Stimulated activated CD4-positive, alpha-beta T cell treated with anti-CD3 and anti-CD28 coated beads, Interleukin-12 subunit alpha, Interleukin-12 subunit beta, amount 100 ng/mL, for 4 hours (primary cell): Measurements from ENCODE around the gene STUB1.

Experiments used
- DNase-seq: peaks from one replicate; pipeline ENCODE4 v3.0.0-alpha.2; 2020

Gene STUB1

DNA sequence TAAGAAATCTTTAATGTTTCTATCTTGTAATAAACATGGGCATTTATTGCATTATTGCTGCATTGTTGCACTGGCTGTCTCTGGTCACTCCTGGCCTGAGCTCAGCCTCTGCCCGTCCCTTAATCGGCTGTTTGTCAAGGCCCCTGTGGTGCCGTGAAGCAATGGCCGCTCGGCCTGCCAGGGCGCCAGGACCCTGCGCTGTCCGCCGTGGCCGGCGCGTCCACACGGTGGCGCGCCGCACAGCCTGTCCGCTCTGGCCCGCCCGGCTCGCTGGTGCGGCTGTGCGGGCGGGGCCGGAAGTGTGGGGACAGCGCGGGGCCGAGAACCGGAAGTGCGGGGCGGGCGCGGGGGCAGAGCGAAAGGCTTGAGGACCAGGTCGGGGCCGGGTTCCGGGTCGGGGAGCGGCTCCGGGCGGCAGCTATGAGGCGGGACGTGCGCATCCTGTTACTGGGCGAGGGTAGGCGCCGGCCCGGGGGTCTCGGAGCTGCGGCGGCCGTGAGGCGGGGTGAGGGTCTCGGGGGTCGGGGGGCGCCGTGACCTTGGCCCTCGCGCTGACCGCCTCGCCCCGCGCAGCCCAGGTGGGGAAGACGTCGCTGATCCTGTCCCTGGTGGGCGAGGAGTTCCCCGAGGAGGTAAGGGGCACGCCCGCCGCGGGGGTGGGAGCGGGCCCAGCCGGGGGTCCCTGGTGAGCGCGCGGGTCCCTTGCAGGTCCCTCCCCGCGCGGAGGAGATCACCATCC lies 12.3 kb upstream of the STUB1 start, which contains the start of gene RHOT2:
RHOT2 (plus strand) TSS at position 353 of the 739 bp plus-strand sequence; CDS start at position 421, 68 bp downstream.
- peak; percentile 92 for DNase-seq

DNA sequence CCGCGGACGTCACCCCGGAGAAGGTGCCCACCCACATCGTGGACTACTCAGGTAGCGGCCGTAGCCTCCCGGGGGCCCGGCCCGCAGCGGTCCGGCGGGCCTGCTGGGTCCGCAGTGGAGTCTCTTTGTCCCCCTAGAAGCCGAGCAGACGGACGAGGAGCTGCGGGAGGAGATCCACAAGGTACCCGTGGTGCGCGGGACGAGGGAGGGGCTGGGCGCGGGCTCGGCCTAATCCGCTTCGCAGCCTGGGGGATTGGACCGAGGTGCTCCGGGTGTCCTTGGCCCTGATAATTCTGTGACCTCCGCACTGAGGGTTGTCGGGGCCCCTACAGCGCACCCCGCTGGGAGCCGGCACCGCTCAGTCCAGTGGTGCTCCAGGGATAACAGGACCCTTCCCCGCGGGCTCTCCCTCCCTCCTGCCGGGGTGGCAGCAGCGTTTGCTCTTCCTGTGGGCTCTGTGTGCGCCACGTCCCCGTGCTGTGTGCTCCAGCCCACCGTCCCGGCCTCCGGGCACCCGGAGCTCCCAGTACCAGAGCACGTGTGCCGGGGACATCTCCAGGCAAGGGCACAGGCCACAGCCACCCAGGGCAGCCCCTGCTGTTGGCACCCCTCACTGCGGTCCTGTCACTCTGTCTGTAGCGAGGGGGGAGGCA lies 11.6 kb upstream of the STUB1 start:
- no peak for DNase-seq

DNA sequence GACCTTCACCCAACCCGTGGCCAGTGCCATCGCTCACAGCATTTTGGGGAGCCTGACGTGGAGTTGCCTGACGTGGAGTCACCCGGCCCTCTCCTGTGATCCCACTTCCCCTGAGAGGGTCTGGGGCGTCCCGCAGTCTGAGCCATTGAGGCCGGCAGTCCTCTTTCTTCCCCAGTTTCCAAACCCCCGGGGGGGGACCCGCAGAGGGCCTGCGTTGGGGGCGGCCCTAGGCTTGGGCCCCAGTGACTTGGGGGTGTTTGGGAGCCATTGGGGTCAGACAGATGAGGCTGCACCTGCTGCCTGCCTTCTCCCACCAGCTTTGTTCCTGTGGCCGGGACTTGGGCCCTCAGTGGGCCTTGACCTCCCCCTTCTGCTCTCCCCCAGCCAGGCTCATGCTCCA lies 10.5 kb upstream of the STUB1 start:
- no peak for DNase-seq

DNA sequence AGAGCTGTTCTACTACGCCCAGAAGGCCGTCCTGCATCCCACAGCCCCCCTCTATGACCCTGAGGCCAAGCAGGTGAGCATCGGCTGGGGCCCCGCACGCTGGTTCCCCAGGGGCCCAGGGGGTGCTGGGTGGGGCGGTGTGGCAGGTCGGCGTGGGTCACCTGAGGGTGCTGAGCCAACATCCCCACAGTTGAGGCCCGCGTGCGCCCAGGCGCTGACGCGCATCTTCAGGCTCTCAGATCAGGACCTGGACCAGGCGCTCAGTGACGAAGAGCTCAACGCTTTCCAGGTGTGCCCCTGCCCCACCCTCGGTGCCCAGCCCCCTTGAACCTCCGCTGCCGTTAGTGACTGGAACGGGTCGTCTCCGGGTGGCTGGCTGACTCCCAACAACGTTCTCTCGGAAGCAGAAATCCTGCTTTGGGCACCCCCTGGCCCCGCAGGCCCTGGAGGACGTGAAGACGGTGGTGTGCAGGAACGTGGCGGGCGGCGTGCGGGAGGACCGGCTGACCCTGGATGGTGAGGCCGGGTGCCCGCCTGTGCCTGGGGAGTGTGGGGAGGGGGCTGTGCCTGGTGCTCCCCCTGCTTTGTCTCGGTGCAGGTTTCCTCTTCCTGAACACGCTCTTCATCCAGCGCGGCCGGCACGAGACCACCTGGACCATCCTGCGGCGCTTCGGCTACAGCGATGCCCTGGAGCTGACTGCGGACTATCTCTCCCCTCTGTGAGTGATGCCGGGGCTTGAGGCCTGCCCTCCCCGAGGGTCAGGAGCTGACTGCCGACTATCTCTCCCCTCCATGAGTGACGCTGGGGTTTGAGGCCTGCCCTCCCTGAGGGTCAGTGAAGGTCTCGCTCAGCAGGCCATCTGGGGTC lies 9.5 kb upstream of the STUB1 start:
- no peak for DNase-seq

DNA sequence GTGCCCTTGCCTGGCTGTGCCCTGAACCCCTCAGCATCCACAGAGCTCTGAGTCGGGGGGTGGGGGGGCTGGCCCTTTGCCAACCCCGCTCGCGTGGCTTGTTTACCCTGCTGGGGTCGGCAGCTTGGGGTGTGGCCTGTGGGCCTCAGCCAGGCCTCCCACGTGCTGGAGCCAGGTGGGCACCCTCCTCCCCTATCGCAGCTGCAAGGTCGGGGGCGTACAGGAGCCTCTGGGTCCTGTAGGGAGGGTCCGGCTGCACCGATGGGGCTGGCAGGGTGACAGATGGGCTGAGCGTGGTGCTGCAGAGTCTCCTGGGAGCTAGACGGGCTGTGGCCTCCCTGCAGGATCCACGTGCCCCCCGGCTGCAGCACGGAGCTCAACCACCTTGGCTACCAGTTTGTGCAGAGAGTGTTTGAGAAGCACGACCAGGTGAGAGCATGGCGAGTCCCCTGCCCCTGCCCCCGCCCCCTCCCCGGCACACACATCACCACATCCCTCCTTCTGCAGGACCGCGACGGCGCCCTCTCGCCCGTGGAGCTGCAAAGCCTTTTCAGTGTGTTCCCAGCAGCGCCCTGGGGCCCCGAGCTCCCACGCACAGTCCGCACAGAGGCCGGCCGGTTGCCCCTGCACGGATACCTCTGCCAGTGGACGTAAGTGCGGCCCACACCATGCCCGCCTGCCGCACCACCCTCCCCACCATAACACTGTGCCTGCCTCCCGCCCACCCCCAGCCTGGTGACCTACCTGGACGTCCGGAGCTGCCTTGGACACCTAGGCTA lies 8.7 kb upstream of the STUB1 start:
- no peak for DNase-seq

DNA sequence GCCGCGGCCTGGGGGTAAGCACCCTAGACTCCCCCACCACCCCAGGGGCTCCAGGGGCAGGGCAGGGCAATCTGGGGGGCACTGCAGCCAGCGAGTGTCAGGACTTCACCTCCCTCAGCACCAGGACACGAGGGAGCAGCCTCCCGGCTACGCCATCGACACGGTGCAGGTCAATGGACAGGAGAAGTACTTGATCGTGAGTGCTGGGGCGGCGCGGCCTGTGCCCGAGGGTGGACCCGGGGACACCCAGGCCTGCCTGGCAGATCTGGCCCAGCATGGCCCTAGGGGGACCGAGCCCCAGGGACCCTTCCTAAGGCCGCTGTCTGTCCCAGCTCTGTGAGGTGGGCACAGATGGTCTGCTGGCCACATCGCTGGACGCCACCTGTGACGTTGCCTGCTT lies 7.8 kb upstream of the STUB1 start:
- no peak for DNase-seq

DNA sequence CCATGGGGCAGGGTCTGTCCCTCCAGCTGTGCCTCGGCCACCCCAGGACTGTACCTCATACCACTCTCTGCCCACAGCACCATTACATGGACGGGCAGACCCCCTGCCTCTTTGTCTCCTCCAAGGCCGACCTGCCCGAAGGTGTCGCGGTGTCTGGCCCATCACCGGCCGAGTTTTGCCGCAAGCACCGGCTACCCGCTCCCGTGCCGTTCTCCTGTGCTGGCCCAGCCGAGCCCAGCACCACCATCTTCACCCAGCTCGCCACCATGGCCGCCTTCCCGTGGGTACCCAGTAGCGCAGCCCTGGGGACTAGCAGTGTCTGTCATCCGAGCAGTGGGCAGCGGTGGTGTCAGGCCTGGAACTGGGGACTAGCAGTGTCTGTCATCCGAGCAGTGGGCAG lies 7.4 kb upstream of the STUB1 start:
- no peak for DNase-seq

DNA sequence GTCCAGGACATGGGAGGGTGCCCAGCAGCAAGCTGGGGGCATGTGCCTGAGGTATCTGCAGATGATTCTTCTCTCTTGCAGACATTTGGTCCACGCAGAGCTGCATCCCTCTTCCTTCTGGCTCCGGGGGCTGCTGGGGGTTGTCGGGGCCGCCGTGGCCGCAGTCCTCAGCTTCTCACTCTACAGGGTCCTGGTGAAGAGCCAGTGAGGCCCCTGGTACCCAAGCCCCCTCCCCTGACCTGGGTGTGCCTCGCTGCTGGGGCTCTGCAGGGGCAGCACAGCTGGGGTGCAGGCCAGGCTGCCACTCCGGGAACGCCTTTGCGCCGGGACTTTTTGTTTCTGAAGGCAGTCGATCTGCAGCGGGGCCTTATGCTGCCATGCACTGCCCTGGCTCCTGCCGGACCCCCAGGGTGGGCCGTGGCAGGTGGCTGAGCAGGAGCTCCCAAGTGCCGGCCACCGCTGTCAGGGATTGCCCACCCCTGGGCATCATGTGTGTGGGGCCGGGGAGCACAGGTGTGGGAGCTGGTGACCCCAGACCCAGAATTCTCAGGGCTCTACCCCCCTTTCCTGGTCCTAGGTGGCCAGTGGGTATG lies 6.7 kb upstream of the STUB1 start:
- no peak for DNase-seq

DNA sequence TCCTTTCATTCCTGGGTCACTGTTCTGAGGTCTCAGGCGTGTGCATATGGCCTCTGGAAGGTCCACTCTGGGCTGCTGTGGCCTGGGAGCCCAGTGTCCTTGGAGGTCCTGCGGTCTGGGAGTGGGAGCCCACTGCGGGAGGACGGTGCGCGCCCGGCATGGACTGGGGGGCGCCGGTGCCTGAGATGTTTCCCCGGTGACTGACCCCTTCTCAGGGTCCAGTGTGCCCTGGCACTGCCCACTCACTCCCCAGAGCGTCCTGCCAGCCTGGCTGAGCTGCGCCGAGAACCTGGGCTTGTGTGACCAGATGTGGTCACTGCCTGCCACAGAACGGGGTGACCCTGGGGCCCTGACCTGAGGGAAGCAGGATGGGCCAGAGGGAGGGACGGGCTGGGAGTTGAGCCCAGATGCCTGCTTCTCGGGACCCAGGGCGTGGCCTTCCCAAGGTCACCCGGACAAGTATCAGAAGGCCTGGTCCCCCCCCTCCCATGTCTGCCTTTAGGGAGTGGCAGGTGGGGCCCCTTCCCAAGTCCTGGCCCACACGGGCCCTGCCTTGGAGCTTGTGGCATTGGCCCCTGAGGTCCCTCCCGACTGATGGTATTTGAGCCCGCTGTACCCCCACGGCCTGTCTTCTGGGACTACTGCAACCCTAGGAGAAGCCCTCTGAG lies 5.9 kb upstream of the STUB1 start:
- DNase-seq, result no peak

DNA sequence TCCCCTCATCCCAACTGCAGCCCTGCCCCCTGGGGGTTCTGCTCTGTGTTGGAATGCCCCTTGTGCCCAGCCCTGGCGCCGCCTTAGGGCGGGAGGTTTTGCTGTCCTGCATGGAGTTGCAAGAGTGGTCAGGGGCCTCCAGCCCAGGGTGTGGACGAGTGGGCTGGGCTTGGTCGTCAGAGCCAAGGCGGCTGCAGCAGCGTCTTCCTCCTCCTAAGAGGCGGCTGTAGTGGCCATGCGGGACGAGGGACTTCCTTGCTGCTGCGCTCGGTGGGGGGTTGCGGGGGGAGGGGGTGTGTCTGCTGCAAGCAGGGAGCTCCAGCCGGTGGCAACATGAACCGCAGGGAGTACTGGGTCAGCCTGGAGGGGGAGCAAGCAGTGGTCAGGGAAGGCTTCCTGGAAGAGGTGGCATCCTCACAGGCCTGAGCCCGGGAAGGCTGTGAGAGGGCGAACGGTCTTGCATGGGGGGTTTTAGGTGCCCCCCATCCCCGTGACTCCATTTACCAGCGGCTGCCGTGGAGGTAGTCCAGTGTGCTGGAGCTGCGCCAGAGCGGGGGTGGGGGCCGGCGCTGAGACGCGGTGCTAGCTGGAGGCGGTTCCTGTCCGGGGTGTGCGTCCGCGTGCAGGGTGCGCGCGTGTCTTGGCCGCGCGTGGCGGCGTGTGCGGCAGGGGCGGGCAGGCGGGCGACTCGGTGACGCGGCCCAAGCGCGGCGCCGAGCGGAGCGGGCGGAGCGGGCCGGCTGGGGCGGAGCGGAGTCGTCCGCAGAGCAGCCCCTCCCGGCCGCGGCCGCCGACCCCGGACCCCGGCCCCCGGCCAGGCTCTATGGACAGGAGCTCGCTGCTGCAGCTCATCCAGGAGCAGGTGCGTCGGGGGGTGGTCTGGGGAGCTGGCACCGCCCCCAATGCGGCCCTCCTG lies 5.0 kb upstream of the STUB1 start, which contains the start of gene RHBDL1:
RHBDL1 (plus strand) TSS at position 704 of the 916 bp plus-strand sequence; CDS start at position 824, 120 bp downstream.
- DNase-seq, result no peak

DNA sequence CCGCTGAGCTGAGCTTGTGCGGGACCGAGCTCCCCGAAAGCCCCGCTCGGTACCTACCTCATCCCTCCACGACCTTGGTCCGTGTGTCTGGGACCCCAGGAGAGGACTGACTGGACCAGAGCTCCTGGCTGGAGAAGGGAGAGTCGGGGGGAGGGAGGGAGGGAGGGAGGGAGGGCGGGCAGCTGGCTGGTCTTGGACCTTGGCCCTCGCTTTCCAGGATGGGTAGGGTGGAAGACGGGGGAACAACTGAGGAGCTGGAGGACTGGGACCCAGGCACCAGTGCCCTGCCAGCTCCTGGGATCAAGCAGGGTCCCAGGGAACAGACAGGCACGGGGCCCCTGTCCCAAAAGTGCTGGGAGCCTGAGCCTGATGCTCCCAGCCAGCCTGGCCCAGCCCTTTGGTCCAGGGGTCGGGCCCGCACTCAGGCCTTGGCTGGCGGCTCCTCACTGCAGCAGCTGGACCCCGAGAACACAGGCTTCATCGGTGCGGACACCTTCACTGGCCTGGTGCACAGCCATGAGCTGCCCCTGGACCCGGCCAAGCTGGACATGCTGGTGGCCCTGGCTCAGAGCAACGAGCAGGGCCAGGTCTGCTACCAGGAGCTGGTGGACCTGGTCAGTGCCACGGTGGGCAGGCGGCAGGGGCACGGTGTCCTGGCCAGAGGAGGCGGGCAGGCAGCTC lies 4.2 kb upstream of the STUB1 start:
- DNase-seq, result no peak

DNA sequence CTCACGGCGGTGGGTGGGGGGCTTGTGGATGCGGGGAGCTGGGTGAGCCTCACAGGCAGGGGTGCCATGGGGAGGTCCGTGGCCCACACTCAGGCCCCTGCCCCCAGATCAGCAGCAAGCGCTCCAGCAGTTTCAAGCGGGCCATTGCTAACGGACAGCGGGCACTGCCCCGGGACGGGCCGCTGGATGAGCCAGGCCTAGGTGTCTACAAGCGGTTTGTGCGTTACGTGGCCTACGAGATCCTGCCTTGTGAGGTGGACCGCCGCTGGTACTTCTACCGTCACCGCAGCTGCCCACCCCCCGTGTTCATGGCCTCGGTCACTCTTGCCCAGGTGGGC lies 3.7 kb upstream of the STUB1 start:
- no peak for DNase-seq

DNA sequence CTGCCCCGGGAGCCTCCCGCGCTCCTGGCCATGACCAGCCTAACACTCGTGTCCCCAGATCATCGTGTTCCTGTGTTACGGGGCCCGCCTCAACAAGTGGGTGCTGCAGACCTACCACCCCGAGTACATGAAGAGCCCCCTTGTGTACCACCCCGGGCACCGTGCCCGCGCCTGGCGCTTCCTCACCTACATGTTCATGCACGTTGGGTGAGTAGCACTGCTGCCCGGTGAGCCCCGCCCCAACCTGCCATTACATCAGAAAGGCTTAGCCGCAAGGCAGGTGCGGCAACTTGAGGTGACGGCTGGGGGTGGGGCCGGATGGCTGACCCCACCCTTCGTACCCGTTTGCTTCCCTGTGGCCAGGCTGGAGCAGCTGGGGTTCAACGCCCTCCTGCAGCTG lies 3.3 kb upstream of the STUB1 start:
- no peak for DNase-seq

DNA sequence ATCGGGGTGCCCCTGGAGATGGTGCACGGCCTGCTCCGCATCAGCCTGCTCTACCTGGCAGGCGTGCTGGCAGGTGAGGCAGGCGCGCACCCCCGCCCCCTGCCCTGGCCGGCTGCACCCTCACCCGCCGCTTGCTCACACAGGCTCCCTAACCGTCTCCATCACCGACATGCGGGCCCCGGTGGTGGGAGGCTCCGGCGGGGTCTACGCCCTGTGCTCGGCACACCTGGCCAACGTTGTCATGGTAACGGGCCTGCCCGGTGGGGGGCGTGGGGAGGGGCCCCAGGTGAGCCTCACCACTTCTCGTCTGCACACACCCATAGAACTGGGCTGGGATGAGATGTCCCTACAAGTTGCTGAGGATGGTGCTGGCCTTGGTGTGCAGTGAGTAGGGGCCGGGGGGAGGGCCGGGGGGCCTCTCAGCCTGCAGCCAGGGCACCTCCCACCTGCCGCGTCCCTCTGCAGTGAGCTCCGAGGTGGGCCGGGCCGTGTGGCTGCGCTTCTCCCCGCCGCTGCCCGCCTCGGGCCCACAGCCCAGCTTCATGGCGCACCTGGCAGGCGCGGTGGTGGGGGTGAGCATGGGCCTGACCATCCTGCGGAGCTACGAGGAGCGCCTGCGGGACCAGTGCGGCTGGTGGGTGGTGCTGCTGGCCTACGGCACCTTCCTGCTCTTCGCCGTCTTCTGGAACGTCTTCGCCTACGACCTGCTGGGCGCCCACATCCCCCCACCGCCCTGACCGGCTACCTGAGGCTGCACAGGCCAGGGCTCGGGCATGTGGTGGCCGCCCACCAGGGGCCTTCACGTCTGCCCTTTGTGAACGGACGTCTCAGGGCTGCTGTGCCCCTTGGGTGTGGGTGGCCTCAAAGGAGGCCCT lies 2.7 kb upstream of the STUB1 start:
- DNase-seq, result no peak

DNA sequence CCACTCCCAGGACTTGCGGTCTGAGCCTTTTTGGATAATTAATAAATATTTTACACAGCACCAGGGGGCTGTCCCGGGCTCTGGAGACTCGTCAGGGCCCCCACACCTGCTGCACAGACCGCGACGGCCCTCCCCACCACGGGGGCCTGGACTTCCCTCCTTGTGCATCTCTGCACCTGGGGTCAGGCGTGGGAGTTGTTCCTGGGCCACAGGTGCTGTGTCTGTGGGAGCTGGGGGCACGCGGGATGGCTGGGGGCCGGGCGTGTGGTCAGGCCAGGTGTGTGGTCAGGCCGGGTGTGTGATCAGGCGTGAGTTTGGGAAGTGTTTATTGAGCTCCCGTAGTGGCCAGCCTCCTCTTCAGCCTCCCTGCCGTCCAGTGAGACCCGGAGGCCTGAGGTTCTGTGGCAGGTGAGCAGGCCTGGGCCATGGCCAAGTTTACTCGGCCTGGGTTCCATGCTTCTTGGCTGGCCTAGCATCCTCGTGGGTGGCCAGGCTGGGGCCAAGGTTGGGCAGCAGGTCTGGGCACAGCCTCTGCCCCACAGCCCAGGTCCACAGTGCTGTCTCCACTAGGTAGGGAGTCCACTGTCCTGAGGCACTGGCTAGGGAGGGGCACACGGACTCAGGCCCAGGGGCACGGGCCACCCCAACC lies 1.9 kb upstream of the STUB1 start:
- no peak for DNase-seq

DNA sequence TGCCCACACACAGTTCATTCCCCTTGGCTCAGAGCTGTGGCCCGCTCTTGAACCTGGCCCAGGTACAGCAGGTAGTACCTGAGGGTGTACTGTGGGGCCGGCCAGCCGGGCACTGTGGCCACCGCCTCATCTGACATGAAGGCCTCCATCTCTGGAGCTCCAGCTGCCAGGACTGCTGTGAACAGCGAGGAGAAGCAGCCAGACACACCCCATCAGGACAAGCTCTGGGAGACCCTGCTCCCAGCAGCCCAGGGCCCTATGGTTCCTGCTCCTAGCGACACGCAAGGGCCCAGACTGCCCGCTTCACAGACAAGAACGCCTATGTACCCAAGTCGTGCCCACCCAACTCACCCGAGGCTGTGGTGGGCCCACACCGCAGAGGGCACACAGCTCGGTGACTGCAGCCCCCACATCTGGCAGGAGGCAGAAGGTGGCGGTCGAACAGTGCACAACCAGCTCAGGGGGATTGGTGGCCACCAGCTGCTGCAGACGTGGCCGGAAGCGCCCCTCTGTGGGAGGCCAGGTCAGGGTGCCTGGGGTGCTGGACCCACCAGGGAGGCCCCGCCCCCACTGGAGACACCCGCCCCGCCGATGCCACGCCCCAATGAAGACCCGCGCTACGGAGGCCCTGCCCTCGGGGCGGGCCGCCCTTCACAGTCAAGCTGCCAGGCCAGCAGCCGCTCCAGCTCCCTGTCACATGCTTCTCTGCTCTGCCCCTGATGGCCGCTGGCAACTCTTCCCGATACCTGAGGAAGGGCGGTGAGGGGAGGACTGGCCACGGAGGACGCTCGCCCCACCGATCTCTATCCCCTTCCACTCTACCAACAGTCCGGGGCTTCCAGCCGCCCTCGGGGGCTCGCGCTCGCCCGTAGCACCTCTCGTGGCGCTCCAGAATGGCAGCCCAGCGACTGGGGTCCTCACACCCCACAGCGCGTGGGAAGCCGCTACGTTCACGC lies 1.1 kb upstream of the STUB1 start:
- peak; percentile 53 for DNase-seq

DNA sequence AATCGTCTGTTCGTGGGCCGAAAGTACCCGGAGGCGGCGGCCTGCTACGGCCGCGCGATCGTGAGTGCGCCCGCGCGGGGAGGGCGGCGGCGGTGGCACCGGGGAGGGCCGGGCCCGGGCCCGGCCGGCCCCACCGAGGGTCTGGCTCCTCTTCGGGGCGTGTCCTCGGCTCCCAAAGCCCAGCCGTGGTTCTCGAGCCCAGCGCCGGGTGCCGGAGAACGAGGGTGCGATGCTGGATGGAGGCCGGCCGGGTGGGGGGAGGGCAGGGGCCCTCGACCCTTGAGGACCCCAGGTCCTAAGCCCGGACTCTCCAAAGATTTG lies 375 bp downstream of the STUB1 start:
- DNase-seq, result no peak
